MM.1S (cell line): Measurements from ENCODE around the gene ATG16L2.

ENCODE experiments used
- EZH2 ChIP-seq: fragments of 300-600 bp; sonication (generic); optimal IDR thresholded peaks from 2 replicates; pipeline ENCODE3; 2017; ENCODE audit warnings: low read depth, mild to moderate bottlenecking, antibody characterized with exemption, low read length, mixed read lengths
- TF ChIP-seq, protein P1 (sequence below): fragments of 300-600 bp; sonication (generic); IDR thresholded peaks from 2 replicates; pipeline ENCODE4 v1.5.1; 2016; ENCODE audit warnings: antibody characterized with exemption, low read length, mixed read lengths

- TF ChIP-seq, protein P1, sequence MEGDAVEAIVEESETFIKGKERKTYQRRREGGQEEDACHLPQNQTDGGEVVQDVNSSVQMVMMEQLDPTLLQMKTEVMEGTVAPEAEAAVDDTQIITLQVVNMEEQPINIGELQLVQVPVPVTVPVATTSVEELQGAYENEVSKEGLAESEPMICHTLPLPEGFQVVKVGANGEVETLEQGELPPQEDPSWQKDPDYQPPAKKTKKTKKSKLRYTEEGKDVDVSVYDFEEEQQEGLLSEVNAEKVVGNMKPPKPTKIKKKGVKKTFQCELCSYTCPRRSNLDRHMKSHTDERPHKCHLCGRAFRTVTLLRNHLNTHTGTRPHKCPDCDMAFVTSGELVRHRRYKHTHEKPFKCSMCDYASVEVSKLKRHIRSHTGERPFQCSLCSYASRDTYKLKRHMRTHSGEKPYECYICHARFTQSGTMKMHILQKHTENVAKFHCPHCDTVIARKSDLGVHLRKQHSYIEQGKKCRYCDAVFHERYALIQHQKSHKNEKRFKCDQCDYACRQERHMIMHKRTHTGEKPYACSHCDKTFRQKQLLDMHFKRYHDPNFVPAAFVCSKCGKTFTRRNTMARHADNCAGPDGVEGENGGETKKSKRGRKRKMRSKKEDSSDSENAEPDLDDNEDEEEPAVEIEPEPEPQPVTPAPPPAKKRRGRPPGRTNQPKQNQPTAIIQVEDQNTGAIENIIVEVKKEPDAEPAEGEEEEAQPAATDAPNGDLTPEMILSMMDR = no peak
- no peak for TF ChIP-seq EZH2
Measured at GRCh38 chr11:72840780-72841179, 26.6 kb downstream of the ATG16L2 start.
